Measurements from ENCODE around the gene CDYL.

Gene CDYL

DNA sequence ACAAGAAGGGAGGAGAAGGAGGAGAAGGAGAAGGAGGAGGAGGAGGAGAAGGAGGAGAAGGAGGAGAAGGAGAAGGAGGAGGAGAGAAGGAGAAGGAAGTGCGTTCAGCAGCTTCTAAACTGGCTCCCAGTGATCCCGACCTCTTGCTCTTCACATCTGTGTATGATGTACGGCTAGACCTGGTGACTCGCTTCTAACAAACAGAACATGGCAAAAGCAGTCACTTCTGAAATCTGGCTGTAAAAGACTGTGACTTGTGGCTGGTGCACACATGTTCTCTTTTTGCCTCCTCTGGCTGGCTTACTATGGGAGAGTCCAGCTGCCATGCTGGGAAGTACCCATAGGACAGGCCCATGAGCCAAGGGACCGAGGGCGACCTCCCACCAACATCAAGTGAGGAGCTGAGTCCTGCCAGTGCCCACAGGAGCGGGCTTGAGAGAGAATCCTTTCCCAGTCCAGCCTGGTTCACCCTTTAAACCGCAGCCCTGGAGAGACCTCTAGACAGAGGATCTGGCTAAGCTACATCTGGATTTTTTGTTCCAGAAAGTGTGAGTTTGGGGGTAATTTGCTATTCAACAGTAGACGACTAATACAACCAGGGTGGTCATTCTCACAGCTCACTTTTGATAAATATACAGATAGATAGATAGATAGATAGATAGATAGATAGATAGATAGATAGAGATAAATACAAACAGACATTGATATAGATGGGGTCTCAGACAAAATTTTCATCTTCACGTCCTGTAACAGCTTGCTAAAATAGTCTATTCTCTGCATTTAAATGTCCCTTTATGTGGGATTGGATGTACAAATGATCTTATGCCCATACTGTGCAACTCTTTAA, 185.3 kb downstream of the CDYL start:
- no peak for DNase-seq (ENCODE audit: low read depth in 2 of 2)

GRCh38 chr6:4962905-4963304, 186.7 kb downstream of the CDYL start:
- no peak for DNase-seq (ENCODE audit: low read depth in 2 of 2)

DNA sequence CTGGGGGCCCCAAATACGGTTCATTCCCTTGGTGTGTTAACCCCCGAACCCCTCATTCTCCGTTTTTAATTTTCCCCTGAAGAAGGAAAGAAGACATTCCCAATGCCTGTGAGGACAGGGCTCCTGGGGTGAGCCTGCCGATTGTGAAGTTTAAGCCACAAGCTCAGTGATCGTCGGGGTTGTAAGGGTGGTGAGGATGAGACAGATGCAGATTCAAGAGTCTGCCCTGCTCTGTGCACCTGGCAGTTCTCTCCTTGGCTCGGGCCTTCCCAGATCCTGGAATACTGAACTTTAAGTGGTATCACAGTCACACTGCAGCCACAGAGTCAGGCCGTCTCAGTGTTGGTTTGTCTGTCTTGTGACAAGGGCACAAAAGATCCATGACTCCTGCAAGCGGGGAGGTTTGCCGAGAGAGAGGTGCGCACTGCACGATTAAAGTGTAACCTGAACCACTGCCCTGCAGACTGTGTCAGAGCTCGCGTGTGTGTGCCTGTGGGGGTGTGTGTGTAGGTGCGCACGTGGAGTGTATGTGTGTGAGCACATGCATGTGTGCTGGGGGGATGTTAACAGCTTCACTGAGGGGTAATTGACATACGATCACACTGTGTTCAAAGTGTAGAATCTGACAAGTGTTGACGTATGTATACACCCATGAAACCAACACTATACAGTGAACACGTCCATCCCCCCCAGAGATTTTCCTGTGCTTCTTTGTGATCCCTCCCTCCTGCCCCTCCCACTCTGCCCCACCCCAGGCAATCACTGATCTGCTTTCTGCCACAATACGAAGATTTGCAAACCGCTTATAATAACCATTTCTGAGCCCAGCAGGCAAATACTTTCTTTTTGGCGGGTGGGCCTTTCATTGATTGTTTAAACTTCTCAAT, 188.7 kb downstream of the CDYL start:
- no peak for DNase-seq (ENCODE audit: low read depth in 2 of 2)

- DNase-seq (ENCODE audit: low read depth in 2 of 2): no peak
Measured at GRCh38 chr6:4965562-4966389, 189.6 kb downstream of the CDYL start.

- DNase-seq (ENCODE audit: low read depth in 2 of 2): no peak
Measured at GRCh38 chr6:4967301-4968030, 191.3 kb downstream of the CDYL start.

DNA sequence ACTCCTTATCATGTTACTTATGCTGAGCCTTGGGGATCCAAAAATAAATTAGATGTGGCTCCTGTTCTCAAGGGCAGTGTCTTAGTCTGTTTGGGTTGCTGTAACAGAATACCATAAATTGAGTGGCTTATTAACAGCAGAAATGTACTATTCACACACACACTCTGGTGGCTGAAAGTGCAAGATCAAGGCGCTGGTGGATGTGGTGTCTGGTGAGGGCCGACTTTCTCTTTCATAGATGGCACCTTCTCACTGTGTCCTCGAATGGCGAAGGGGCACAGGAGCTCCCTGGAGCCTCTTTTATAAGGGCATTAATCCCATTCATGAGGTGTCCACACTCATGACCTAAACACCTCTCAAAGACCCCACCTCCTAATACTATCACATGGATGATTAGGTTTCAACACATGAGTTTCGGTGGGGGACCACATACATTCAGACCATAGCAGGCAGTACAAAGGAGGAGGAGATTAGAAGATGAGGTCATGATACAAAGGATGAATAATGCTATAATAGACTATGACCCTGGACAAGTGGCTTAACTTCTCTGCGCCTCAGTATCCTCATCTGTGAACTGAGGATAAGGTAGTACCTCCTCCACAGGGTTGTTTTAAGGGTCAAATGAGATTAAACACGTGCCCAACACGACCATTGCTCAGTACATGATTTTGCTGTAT, 193.5 kb downstream of the CDYL start:
- DNase-seq (ENCODE audit: low read depth in 2 of 2): no peak

- no peak for DNase-seq (ENCODE audit: low read depth in 2 of 2)
Measured at GRCh38 chr6:4970739-4971395, 194.7 kb downstream of the CDYL start.

DNA sequence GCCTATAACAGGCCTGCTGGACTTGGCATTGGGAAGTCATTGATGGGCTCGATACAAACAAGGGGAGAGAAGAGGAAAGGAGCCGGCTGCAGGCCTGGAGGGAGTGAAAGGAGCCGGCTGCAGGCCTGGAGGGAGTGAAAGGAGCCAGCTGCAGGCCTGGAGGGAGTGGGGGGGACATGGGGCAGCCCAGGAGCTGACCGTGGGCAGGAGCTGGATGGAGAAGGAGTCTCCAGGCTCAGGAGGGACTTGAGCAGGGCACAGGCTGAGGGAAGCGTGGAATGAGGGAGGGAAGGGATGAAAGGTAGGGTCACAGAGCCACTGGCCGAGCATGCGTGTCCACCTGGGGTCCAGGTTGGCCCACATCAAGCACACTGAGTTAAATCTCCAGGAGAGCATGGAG, 195.6 kb downstream of the CDYL start:
- DNase-seq (ENCODE audit: low read depth in 2 of 2): no peak

DNA sequence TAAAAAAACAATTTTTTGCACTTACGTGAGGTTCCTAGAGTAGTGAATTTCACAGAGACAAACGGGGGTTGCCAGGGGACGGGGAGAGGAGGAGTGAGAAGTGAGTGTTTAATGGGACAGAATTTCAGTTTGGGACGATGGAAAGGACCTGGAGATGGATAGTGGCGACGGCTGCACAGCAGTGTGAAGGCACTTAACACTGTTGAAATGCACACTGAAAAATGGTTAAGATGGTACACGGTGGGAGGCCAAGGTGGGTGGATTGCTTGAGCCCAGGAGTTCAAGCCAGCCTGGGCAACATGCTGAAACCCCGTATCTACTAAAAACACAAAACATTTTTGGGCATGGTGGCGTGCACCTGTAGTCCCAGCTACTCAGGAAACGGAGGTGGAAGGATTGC, 196.2 kb downstream of the CDYL start:
- no peak for DNase-seq (ENCODE audit: low read depth in 2 of 2)

GRCh38 chr6:4973415-4973814, 197.2 kb downstream of the CDYL start:
- no peak for DNase-seq (ENCODE audit: low read depth in 2 of 2)

GRCh38 chr6:4973982-4974745, 198.0 kb downstream of the CDYL start:
- DNase-seq (ENCODE audit: low read depth in 2 of 2): no peak

GRCh38 chr6:4974962-4975361, 198.8 kb downstream of the CDYL start:
- no peak for DNase-seq (ENCODE audit: low read depth in 2 of 2)

DNA sequence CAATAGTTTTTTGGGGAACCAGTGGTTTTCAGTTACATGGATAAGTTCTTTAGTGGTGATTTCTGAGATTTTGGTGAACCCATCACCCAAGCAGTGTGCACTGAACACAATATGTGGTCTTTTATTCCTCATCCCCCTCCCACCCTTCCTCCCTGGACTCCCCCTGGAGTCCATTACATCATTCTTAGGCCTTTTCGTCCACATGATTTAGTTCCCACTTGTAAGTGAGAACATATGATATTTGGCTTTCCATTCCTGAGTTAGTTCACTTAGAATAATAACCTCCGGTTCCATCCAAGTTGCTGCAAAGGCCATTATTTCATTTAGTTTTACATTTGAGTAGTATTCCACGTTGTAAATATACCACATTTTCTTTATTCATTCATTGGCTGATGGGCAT, 199.3 kb downstream of the CDYL start:
- DNase-seq (ENCODE audit: low read depth in 2 of 2): no peak

DNA sequence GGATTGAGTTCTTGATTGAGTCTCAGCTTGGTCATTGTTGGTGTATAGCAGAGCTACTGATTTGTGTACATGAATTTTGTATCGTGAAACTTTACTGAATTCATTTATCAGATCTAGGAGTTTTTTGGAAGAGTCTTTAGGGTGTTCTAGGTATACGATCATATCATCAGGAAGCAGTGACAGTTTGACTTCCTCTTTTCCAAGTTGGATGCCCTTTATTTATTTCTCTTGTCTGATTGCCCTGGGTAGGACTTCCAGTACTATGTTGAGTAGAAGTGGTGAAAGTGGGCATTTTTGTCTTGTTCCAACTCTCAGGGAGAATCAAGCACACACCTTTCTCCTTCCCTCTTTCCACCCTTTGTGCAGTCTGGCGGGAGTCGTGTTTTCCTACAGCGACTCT, 201.3 kb downstream of the CDYL start:
- DNase-seq (ENCODE audit: low read depth in 2 of 2): no peak

GRCh38 chr6:4979426-4979825, 203.2 kb downstream of the CDYL start:
- no peak for DNase-seq (ENCODE audit: low read depth in 2 of 2)

DNA sequence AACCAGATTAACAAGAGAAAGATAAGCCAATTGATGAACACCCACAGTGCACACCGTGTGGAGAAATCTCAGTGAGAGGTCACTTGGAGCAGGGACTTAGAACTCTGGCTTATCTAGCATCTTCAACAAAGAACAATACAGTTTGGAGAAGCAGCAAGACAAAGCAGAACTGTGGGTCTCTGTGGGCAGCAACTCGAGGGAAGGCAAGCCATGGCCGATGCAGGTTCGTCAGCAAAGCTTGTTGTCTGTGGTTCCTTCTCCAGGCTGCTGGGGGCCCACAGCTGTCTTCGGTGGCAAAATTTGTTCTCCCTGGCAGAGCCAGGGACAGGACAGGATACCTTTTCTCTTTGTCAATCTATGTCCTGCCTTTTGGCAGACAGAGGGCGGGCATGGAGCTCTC, 205.6 kb downstream of the CDYL start:
- no peak for DNase-seq (ENCODE audit: low read depth in 2 of 2)

GRCh38 chr6:4983322-4983721, 207.1 kb downstream of the CDYL start:
- no peak for DNase-seq (ENCODE audit: low read depth in 2 of 2)

GRCh38 chr6:4986999-4987398, 210.8 kb downstream of the CDYL start:
- no peak for DNase-seq (ENCODE audit: low read depth in 2 of 2)

GRCh38 chr6:4987432-4987831, 211.2 kb downstream of the CDYL start:
- no peak for DNase-seq (ENCODE audit: low read depth in 2 of 2)

DNA sequence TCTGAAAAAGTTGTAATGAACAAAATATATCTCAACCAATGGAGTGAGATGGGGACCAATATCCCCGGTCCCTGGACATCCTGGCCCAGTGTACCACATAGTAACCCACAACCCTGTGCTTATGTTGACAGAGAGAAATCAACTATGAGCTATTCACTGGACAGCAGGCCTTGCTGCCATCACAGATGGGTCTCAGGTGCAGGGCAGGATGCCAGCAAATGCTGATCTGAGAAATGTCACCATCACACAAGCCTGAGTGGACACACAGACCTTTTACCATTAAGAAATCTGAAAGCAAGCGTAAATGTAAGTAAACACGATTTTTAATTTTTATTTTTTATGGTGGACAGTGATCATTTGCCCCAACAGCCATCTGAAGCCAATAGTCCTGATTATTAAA, 218.5 kb downstream of the CDYL start:
- DNase-seq (ENCODE audit: low read depth in 2 of 2): no peak
